RPMI7951 (cell line): Measurements from ENCODE around the gene GATAD2A. TPM values are rescaled to one million over a fixed set of nuclear protein-coding genes. Genes with fewer than 3 reads are reported as not detected.

Experiments used
- DNase-seq: peaks from one replicate; pipeline ENCODE4 v3.0.0-alpha.2; 2012; ENCODE audit warnings: low read depth
- total RNA-seq: library from RNA; depleted of rRNA; stranded (reverse); fragments of >200 nt; shearing (Covaris generic); gene quantifications from 2 replicates; pipeline ENCODE4 v1.2.3, GENCODE V29; 2014

Gene GATAD2A
- total RNA-seq, 1 experiment from 2014 or later = 23.9 TPM

DNA sequence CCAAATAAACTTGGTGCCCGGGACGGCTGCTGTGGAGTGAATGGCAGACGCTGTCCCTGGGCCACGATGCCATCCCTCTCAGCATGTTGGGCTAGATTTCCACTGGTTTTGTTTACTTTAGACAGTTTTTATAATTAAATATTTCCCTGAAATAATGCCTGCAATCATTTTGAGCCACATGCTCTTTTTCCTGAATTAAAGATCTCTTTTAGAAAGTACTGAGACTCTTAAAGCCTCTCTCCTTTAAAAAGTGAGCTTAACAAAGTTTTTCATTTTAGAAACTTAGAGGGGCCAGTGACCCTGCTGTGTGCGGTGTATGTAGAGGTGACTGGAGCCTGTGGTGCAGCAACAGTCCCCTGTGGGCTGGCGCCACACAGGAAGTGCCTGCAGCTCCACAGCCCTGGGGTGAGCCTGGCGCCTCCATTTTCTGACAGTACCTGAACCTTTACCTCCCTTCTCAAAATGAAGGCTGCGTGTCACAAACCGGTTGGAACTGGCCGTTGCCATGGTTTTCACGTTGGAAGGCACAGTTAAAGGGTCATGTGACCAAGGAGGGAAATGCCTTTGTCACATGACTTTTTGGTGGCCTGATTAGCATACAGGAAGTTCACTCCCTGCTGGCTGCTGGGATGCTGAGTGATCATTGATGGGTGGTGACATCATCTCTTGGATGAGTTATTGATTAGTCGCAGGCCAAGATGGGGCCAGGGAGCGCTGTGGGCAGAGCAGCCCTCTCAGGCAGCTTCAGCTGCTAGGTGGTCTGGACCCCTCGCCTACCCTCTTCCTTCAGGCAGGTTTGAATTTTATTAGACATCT is 83.6 kb downstream of the GATAD2A start:
- peak; percentile 75 for DNase-seq

DNA sequence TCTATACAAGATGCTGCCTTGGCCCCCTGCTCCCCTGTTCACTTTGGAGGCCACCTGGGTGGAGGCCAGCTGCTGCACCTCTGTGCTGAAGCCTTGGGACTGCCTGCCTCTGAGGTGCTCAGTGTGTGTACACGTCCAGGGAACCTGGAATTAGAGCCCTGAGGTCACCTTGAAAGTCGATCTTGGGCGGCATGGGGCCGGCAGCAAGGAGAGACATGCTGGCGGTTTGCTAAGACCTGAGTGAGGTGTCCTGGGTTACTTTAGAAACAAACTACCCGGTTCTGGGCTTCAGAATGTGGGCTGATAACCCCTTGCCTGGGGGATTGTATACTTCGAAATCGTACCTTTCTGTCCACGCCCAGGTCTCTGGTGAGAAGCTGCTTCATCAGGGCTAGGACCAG is 84.3 kb downstream of the GATAD2A start:
- DNase-seq = no peak

DNA sequence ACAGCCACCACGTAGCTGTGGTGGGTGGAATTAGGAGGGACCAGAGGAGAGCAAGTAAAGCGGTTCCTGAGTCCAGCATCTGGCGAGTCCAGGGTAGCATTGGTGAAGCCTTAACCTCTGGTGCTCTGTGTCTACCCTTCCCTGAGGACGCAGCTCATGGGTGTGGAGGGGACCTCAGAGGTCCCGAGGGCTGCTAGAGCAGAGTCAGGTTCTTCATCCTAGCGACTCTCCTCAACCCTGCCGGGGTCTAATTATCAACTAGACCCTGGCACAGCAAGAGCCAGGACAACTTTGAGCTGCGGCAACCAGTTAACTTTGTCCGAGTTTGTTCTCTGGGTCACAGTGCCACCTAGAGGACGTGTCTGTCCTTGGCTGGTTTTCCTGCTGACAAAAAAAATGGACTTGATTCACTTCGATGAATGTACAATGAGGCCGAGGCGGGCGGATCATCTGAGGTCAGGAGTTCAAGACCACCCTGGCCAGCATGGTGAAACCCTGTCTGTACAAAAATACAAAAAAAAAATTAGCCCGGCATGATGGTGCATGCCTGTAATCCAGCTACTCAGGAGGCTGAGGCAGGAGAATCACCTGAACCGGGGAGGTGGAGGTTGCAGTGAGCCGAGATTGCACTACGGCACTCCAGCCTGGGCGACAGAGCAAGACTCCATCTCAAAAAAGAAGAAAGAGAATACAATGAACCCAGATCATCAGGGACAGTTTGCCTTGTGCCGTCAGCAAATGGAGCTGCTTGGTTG is 84.9 kb downstream of the GATAD2A start:
- peak; percentile 74 for DNase-seq

DNA sequence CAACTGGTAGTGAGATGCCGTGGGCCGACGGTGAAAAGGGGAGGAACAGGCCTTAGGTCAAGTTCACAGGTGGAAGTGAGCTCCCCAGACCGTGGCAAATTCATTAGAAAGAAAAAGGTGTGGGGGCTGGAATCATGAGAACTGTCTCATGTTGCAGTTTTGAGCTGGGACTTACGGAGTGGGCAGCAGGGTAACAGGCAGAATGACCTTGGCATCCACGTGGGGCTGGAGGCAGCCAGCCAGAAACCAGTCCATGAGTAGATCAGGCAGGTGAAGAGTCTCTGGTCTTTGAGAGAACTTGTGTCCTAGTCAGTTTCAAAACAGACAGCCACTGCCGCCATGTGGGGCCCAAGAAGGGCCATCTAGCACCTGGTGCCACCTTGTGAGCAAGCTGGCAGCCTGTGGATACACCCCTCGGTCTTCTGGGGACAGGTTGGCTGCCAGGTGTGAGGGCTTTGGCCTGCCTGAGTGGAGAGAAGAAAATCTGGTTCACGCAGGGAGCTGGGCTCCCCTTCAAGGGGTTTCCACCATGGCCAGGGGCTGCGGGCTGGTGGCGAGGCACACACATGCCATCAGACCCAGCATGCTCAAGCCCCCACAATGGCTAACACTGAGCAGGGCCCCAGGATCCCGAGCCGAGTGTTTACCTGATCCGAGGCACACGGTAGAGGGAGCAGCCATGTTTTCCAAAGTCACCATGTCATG is 86.0 kb downstream of the GATAD2A start:
- no peak for DNase-seq

DNA sequence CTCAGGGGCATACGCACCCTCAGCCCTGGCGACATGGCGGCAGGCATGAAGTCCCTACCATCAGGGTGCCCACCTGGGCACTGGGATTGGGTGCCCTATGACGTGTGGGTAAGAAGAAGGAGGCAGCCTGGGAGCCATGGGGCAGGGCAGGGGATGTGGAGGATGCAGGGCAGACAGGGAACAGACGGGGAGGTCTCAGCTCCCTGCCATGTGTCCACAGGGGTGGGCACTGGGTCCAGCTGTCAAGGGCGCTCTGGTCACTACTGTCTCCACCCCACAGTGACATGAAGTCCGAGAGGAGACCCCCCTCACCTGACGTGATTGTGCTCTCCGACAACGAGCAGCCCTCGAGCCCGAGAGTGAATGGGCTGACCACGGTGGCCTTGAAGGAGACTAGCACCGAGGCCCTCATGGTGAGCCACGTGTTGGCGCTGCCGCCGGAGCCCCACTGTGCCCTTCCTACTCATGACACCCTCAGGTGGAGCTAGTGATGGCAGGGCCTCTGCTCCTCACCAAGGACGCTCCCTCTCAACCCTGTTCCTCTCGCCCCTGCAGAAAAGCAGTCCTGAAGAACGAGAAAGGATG is 86.6 kb downstream of the GATAD2A start:
- DNase-seq = no peak

DNA sequence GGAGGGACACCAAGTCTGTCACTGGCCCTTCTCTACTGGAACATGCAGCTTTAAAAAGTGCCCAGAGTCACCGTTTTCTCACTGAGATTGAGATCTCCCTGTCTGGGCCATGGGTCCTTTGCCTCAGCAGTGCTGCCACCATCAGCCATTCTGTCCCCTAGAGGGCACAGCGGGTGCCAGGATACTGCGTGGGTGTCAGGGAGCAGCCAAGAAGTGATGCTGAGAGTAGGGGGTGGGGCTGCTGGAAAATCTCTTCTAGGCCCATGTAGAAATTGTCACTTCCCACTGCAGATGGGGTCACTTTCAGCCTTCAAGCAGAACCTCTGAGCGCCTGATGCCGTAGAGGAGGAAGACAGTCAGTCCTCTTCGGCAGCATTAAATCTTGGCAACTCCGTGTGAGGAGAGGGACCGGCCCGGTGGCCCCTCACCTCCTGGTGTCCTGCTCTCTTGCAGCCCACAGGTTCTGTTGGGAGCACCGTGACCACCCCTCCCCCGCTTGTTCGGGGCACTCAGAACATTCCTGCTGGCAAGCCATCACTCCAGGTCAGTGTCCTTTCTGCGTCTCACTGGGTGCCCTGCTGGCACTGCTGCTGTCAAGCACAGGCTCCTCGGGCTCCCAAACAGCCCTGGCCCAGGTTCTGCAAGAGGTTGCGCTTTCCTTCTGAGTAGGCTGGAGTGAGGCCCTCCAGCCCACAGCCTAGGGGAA is 88.5 kb downstream of the GATAD2A start:
- DNase-seq = no peak

DNA sequence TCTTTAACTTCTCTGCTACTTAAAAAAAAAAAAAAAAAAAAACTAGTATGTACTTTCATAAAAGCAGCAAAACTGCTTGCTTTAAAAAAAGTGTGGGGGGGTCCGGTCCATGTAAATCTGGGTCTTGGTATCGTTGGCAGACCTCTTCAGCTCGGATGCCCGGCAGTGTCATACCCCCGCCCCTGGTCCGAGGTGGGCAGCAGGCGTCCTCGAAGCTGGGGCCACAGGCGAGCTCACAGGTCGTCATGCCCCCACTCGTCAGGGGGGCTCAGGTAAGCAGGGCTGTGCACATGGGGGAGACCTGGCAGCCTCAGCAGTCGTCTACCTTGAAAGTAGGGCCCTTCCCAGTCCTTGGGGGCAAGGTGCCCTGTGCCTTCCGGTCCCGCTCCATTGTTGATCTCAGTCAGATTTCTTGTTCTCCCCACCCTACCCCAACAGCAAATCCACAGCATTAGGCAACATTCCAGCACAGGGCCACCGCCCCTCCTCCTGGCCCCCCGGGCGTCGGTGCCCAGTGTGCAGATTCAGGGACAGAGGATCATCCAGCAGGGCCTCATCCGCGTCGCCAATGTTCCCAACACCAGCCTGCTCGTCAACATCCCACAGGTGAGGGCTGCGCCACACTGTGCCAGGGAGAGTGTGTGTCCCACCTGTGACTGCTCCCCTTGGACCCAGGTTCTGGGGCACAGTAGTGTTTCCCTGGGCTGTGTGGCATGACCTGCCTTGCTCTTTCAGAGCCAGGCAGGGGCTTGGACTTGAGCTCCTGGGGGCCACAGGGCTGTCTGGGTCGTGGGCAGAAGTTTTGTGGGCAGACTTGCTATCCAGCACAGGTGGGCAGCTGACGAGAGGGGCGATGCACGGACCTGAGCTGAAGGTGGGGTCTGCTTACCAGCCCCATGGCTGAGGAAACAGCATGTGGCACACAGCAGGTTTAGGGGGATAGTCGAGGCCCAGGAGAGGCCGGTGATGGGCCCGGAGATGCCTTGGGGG is 90.4 kb downstream of the GATAD2A start:
- DNase-seq = no peak

DNA sequence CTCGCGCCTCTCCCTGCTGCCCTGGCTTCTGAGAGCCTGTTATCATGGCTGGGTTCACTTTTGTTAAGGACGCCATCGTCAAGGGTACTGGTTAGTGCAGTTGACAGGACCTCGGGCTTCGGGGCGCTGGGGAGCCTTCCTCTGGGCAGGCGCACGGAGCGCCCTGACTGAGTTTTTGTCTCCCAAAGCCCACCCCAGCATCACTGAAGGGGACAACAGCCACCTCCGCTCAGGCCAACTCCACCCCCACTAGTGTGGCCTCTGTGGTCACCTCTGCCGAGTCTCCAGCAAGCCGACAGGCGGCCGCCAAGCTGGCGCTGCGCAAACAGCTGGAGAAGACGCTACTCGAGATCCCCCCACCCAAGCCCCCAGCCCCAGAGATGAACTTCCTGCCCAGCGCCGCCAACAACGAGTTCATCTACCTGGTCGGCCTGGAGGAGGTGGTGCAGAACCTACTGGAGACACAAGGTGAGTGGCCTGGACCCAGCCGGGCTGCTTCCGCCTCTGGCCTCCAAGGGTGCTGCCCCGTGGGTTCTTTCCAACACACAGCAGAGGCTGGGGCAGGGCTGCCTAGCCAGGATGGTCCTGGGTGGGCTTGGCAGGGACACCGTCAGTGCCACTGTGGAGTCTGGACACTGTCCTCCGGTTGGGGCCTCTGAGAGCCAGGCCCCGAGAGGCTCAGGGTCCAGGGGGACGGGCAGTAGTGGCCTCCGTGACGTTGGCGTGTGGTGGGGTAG is 92.9 kb downstream of the GATAD2A start:
- DNase-seq = no peak

DNA sequence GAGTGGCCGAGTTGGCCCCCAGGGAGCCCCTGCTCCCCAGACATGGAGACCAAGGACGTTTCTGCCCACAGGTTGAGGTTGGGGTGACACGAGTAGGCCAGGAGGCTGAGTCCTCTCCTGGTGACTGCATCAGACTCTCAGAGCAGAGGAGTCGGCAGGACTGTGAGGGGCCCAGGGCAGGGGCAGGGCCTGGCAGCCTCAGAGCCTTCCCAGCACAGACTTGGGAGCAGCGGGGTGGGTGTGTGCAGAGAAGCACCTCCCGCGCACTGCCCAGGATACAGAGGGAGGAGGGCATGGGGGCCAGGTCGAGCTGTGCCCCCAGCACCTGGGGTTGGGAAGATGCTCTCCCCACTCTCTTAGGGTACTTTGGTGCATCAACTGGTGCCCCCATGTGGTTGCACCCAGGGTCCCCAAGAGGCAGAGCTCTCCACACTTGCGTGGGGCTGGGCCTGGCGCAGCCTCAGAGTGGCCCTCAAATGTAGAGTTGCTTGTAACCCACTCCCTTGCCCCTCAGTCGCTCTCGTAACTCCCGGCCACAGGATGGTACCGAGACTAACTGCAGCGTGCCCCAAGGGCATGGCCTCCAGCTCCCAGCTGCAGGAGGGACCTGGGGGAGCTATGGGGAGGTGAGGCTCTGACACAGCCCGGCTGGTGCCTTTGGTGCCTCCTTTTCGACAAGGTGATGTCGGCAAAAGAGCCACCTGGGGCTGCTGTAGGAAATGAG is 94.0 kb downstream of the GATAD2A start:
- DNase-seq = no peak

DNA sequence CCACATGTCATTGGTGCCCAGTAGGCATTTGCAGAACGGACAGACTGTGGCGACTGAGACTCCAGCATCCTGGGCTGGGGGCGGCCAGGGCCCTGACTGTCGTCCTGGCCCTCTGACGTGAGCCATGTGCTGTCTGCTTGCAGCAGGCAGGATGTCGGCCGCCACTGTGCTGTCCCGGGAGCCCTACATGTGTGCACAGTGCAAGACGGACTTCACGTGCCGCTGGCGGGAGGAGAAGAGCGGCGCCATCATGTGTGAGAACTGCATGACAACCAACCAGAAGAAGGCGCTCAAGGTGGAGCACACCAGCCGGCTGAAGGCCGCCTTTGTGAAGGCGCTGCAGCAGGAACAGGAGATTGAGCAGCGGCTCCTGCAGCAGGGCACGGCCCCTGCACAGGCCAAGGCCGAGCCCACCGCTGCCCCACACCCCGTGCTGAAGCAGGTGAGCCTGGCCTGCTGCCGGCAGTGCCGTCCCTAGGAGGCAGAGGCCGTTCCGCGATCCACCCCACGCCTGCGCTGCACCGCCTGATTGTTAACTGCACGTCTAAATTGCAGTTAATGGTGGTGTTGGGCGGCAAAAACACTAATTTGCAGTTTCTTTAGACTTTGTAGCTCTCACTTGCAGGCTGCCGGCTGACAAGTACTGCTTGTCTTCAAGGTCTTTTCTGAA is 95.6 kb downstream of the GATAD2A start:
- no peak for DNase-seq

DNA sequence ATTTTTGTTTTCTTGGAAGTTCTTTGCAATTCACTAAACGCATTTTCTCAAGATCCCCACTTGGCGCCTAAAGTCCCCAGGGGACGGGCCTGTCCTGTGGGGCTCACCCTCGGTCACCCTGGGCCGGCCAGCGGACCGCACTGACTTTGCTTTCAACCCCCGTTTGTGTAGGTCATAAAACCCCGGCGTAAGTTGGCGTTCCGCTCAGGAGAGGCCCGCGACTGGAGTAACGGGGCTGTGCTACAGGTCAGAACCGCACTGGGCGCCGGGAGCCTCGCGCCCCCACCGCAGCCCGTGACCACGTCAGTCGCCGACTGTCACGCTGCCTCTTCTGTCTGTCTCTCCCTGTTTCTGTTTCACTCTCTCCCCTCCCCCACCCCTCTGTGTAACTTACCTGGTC is 96.3 kb downstream of the GATAD2A start:
- DNase-seq = no peak

DNA sequence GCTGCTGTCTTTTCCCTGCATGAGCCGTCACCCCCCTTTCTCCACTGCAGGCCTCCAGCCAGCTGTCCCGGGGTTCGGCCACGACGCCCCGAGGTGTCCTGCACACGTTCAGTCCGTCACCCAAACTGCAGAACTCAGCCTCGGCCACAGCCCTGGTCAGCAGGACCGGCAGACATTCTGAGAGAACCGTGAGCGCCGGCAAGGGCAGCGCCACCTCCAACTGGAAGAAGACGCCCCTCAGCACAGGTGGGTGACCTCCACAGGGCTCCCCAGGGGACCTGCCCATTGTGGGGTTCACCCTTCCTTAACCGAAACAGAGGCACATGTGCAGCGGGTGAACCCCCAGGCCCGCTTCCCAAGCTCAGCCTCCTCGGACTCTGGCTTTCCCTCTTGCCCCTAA is 96.8 kb downstream of the GATAD2A start:
- no peak for DNase-seq

DNA sequence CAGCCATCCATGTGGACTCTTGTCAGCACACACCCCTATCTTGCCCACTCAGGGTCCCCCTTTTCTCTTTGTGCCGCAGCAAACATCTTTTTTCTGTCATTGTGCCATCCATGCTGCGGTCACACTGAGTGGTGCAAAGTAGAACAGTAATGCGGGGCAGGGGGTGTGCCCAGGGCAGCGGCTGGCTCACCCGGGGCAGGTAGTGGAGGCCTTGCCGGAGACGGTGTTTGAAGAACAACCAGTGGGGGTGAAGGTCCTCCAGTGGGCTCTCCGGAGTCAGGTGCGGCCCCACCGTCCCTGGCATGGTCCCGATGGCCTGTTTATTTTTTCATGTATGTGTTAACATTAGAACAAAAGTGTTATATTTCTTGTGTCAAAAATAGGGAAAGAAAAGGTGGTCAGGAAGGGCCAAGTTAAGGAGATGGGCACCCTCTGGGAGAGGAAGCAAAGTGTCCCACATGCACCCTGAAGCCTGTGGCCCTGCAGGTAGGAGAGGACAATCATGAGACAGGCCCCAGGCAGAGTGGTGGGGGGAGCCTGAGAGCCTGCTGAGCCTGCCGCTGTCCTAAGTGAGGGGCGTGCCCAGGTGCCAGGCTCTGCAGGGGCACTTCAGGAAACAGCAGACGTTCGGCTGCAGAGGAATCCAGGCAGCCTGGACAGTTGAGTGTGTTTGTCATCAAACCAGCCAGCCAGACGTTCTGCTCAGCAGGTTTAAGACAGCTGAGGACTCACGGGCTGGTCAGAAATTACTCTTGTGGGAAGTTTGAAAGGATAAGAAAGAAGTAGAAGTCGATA is 97.5 kb downstream of the GATAD2A start:
- no peak for DNase-seq

DNA sequence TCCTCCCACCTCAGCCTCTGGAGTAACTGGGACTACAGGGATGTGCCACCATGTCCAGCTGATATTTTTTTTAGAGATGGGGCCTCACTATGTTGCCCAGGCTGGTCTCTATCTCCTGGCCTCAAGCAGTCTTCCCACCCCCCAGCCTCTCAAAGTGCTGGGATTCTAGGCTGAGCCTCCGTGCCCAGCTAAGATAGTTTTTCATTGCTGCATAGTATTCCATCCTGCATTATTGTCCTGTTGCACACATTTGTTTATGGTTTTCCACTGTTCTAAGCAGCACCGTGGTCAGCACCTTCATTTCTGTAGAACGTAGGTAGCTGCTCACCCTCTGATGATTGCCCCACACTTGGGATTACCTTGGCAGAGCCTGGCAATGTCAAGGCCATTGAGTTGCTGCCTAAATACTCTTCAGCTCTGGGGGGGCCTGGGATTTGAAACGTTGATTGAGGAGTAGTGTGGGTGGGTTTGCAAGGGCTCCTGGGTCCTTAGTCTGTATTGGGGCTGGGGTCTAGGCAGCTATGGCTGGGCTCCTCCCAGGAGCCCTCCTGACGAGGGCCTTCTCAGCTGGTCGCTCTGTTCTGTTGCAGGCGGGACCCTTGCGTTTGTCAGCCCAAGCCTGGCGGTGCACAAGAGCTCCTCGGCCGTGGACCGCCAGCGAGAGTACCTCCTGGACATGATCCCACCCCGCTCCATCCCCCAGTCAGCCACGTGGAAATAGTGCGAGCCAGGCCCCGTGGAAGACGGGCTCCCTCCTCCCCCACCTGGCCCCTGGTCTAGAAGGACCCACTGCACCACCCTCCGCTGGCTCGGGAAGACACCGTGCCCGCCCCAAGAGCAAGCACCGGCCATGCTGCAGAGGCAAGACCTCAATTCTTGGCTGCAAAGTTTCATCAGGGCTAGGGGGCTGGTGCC is 99.5 kb downstream of the GATAD2A start:
- DNase-seq = no peak

DNA sequence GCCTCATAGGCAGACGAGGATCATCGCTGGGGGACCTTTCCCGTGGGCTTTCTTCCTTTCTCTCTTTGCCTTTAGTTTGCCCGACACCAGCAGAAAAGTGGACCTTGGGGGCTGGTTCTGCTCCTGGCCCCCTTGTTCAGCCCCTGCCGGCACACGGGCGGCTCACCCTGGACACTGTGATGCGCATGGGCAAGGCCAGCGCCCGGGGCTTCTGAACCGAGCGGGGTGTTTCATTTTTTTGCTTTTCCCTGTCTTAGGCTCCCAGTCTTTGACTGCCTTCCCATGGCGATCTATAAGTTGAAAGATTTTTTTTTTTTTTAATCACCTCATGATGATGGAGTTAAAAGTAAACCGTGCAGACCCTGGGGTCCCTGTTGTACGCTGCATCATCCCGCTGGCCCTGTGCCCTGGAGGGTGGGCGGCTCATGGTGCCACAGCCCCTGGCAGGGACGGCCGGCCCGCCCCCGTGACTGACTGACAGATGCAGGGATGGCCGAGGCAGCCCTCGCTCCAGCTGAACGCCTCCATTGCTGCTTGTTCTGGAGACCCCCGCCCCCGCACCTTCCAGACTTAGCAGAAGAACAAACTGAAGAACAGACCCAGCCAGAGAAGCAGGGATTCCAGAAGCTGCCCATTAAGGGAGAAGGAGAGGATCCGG is 100.3 kb downstream of the GATAD2A start:
- DNase-seq = no peak

DNA sequence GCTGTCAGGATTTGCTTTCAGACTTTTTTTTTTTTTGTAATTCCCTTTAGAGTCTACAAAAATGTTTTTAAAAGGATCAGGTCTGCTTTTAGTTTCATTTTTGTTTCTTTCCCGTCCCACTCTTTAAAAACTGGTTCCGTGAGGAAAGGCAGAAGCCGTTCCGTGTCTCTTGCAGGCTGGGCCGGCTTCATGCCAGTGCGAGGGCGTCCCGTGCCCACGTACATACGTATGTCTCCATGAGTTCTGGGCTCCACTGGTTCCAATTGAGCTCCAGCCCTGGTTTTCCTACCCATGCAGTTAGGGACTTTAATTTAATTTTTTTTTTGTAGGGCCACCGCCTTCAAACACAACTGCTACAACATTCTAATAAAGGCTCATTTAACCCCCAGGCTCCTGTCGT is 101.1 kb downstream of the GATAD2A start:
- no peak for DNase-seq
